Stimulated activated CD8-positive, alpha-beta memory T cell treated with anti-CD3 and anti-CD28 coated beads, Interleukin-2, amount 100 ng/mL, for 48 hours (primary cell): ENCODE results near the gene MTF1.

ENCODE experiments used
- DNase-seq, 2 donors: peaks; one replicate each; pipeline ENCODE4 v3.0.0-alpha.2; 2020; ENCODE audit warnings: low read depth in 2 of 2

The MTF1 gene

DNA sequence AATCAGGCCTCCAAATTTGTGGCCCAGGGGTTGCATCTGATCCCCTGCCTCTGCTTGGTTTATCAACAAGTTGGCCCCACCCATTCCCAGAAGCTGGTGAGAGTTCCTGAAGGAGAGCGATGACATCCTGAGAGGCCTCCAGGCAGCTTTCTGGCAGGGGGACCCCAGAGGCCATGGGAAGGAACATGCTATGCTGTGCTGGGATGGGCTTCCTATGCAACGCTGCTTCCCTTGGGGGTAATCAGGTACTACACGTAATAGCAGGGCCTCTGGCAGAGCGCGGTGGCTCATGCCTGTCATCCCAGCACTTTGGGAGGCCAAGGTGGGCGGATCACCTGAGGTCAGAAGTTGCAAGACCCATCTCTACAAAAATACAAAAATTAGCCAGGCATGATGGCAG, 8.4 kb upstream of the MTF1 start:
- DNase-seq = no peak

DNA sequence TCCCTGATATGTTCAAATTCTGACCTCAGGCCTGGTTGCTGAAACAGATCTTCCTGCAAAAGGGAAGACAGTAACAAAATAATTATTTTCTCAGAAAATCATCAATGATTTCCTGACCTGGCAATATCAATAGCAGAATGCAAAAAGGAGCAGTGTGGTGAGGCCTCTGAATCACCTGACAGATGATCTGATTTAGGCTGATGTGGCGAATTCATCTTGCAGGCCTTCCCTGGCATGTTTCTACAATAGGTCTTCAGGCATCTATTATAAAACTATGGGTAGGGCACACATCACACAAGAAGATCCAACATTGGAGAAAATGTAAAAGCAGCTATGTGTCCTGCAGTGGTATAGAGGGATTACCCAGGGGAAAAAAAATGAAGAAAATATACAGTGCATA, 7.1 kb upstream of the MTF1 start:
- no peak for DNase-seq

DNA sequence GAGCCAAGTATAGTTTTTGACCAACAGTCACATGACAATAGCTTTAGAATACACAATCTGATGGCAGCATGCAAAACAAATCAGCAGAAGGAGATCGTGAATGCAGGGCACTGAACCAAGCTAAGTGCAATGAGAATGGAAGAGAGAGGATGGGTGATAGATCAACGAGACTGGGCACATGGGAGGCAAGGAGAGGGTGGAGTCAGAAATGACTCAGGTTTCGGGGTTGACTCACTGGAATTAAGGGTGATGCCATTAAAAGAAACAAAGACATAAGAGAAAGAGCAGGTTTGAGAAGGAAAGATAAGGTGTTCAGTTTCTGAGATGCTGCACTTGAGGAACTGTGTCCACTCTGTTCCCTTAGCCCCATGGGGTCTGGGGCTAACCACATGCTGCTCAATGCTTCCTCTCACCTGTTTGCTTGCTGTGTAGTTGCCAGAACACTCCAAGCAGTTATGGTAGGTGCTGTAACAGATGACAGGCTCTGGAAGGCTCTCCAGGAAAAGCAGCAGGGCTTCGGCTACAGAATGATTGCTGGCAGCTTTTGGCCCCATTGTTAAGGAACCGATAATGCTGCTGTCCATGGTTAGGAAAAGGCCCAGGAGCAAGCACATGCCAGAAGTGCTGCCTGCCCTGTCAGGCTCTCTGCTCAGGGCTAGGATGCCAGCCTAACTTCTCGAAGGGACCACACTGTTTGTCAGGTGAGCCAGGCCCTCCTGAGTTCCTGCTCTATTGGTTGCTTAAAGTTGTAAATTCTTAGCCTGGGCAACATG, 6.1 kb upstream of the MTF1 start:
- peak in 1 of 2 donors; percentile 31 for DNase-seq

DNA sequence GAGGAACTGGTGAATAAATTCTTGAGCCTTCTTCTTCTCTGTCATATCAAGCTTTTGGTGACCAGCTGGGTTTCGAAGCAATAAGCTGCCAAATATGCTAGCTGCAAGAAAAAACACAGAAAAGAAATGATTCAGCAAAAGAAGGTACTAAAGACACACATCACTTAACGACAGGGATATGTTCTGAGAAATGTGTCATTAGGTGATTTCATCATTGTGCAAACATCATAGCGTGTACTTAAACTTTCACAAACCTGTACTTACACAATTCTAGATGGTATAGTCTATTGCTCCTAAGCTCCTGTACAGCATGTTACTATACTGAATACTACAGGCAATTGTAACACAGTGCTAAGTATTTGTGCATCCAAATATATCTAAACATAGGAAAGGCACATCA, 2.9 kb upstream of the MTF1 start:
- no peak for DNase-seq

DNA sequence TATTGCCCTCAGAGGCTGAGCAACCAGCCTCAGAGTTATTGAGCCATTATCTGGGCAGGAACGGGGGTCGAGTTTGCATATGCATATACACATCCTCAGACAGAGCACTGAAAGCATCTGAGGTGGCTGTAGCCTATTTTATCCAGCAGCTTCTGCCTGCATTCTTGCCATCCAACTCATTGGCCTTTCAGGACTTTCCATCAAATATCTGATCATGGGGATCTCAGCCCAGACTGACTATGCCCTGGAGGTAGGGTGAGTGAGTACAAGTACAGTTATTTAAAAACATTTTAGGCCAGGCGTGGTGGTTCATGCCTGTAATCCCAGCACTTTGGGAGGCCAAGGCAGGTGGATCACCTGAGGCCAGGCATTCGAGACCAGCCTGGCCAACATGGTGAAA, 1.8 kb upstream of the MTF1 start:
- DNase-seq = no peak

DNA sequence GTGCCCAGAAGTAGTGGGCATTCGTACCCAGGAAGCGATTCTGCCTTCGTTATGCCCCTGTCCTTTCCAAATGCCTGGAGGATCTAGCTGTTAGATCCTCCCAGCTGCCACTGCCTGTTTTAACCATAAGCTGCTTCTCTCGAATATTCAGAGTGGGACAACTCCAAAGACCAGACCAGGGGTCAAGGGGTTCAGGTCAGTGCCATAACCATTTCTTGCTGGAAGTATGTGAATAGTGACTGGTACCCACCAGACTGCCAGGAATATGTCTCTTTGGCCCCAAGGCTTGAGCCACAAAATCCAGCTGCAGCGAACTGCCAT, 914 bp upstream of the MTF1 start:
- no peak for DNase-seq

DNA sequence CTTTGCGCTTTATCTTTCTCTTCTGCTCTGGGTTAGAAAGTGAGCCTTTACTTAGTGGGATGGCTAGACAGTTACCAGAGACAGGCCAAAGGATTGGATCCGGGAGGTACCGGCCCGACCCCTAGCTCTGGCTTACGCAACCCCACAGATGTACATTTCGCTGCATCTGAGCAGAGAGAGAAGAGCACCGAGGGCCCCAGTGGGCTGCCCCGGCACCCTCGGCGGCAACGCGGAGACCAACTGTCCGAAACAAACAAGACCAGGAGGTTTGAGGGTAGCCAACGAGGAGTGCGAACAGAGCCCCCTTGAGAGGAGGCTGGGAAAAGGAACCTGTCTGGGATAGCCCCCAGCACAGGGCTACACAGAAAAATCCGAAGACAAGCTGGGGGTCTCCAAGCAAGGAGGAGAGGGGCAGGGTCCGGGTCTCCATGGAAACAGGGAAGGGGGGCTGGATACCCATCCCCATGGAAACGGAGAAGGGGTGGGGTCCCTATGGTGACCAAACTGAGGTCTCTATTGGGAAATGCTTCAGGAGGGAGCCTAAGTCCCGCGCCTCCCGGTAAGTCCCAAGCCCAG, 373 bp downstream of the MTF1 start:
- no peak for DNase-seq

DNA sequence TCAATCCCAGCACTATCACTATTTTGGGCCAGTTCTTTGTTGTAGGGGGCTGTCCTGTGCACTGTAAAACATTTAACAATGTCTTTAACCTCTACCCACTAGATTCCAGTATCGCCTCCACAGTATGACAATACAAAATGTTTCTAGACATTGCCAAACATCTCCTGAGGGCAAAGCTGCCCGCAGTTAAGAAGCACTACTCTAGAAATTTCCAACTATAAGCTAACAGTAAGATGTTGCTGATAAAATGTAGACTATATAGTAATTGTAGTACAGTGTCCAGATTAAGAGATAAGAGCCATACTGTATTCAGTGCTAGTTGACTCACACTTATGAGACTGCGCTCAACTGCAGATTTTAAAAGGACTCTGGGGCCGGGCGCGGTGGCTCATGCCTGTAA, 5.0 kb downstream of the MTF1 start:
- DNase-seq = no peak

DNA sequence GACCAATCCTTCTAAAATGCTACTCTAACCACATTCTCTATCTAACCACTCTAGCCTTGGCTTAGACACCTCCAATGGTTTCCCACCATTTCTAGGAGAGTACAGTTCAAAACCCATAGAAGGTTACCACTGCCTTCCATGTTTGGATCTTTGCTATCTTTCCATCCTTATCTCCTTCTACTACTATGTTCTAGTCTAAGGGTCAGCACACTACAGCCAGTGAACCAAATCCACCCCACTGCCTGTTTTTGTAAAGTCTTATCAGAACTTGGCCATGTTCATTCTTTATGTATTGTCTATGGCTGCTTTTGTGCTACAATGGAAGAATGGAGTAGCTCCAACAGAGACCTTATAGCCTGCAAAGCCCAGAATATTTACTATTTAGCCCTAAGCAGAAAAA, 6.2 kb downstream of the MTF1 start:
- DNase-seq = no peak

DNA sequence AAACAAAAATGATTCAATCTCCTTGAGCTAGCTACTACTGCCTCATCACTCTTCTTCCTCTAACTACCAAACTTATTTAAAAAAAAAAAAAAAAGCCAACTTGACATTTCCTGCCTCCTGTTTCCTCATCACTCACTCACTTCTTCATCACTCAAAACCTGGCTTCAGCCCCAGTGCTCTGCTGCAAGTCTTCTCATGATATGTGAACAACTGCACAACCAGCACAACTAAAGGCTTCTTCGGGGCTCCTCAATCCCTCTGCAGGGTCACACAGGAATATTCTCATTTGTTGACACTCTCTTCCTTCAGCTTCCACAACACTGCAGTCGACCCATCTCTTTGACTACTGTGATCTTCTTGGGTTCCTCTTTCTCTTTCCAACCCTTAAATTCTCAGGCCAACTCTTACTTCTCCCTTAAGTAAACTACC, 7.6 kb downstream of the MTF1 start:
- no peak for DNase-seq

DNA sequence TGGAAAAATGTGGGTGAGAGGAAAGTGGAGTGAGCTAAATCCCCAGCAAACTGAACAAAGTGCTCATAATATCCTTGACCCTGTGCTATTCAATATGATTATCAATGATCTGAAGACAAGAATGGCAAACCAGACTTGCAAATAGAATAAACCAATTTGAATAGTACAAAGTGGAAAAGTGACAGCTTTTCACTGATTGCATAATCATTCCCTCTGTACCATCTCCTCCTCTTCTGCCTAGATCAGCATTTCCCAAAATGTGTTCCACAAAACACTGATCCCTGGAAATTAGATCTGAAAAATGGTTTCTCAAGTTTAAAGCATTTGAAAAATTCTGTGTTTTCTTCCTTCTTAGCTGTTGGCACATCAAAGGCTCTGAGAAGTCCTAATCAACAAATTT, 8.1 kb downstream of the MTF1 start:
- no peak for DNase-seq

DNA sequence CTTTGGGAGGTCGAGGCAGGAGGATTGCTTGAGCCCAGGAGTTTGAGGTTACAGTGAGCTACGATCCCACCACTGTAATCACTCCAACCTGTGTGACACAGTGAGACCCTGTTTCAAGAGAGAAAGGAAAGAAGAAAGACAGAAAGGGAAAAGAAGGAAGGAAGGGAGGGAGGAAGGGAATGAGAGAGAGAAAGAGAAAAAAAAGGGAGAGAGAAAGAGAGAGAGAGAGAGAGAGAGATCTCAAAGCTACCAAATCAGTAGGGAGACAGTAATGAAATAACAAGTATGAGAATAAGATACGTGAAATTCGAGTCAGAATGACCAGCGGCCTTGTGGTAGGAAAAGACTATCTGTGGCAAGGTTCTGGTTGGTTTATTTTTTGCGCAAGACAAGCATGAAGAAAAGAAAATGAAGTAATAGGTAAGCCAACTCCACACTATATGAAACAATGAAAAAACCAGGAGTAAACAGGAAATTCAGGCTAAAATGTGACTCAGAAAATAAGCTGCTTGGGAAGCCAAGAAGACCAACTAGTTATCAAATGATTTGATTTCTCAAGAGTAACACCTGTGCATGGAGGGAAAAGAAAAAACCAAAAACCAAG, 8.9 kb downstream of the MTF1 start:
- DNase-seq = no peak

DNA sequence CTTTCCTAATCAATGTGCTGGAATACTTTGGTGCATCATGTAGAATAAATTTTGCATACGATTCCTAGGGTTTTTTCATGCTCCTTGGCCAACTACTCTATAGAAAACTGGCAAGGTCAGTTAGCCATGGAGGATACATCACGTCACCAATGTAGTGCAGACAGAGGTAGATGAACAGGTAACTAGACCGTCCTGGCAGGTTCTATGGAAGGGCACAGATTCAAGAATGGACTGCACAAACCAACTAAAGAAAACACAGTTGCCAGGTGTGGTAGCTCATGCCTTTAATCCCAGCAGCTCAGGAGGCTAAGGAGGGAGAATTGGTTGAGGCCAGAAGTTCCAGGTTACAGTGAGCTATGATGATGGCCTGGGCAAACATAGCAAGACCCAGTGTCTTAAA, 9.9 kb downstream of the MTF1 start:
- DNase-seq = no peak

DNA sequence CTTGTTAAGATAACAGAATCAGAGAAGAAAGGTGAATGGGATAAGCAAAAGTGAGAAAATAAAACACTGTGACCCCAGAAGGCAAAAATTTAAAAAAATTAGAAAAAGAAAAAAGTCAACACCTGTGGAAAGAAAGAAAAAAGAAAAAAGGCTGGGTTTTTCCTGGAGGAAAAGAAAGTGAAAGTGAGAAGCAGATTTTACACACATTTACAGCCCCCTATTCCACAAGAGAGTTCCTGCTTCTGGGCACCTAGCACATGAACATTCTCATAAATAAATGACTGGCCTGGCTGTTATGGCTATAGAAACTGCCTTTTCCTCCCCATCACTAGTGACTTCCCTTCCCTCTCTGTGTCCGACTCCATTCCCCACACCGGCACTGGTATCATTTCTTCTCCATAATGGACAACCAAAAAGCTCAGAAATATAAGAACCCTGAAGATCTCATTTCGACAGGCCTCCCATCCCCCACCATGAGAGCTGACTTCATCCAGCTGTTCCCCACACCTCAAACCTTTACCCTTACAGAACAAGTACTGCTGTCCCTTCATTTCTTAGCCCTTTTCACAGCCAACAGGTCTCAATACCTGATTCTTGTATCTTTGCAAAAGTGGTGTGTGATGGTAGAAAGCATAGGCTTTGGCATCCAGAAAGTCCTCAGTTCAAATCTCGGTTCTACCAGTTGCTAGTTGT, 12.6 kb downstream of the MTF1 start:
- DNase-seq = no peak

DNA sequence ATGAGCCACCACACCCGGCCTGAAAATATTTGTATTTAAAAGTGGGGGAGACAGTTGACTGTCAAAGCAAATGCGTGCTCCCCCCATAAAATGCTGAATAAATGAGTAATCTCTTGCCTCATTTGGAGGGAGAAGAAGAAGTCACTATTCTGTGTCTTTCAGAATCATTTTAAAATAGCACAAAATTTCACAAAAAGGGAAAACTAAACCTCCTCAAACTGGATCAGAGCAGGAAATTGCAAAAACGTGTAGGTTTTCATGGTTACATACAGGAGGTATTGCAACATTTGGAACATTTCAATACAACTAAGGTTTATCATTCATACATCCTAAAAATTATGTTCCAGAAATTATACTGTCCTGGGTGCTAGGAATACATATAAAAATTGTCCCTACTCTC, 13.6 kb downstream of the MTF1 start:
- no peak for DNase-seq

DNA sequence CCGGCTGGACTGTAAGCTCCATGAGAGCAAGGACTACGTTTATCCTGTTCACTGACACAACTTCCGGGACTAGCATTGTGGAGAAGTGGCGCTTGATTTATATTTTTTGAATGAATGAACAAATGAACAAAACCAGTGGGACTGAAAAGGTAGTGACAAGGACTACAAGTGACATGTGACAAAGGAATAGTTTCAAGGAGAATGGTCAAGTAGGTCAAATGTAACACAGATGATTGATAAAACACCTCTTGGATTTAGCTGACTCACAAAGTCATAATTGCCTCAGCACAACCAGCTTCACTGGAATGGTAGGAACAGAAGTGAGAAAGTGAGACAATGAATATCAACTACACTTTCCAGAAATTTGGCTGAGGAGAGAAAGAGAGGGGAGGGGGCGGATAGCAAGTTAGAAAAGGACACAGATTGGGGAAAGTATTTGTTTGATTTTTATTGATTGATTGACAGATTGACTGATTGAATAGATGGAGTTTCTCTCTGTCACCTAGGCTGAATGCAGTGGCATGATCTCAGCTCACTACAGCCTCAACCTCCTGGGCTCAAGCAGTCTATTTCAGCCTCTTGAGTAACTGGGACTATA, 14.2 kb downstream of the MTF1 start:
- no peak for DNase-seq

DNA sequence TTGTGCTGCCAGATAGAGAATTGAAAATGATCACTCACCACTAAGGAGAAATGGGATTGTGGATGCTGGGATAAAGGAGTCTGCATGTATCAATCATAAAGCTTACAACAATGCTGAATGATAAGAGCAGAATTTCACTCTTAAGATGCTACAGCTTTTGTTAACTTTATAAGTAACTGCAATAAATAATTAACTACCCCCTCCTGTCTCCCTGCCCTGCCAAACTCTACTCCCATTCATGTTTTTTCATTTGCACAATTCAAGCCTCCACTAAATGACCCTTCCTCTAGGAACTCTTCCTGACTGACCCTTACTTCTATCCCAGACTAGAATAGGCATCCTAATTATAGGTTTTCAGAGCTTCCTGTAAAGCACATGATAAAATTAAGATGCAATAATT, 14.9 kb downstream of the MTF1 start:
- DNase-seq = no peak

DNA sequence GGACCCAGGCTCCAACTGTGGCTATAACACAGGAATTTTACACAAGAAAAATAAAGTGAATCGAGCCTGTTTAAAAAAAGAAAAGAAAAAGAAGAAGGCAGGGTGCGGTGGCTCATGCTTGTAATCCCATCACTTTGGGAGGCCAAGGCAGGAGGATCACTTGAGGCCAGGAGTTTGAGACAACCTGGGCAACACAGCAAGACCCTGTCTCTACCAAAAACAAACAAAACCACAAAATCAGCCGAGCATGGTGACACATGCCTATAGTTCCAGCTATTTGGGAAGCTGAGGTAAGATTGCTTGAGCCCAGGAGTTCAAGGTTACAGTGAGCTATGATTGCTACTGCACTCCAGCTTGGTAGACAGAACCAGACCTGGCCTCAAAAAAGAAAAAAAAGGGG, 17.7 kb downstream of the MTF1 start:
- no peak for DNase-seq

DNA sequence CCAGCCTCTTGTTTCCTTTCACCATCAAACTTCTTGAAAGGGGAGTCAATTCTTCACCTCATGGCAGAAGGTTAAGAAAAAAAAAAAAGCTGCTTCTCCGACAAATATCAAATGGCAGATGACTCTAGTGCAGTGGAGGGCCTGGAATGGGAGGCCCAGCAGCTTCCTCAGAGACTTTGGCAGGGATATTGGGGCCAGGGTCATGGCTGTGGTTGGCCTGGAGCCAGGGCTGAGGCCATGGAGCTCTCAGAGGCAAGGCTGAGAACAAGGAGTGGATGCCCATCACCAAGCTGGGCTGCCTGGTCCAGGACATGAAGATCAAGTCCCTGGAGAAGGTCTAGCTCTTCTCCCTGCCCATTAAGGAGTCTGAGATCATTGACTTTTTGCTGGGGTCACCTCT, 18.7 kb downstream of the MTF1 start:
- DNase-seq = no peak

DNA sequence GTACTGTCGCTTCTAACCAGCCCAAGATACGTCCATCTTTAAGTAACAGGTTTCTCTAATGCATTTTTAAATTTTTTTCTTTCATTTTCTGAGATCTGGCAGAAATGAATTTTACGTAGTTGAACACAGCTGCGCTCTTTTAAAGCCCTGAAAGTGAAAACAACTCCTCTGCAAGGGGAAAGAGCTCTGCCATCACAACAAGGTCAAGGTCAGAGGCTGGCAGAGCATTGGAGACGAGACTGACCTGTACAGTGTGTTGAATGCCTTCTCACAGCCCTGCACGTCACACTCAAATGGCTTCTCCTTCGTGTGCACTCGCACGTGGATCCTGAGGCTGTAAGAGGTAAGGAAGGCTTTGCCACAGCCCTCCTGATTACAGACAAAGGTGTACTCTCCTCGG, 19.7 kb downstream of the MTF1 start:
- DNase-seq = no peak

DNA sequence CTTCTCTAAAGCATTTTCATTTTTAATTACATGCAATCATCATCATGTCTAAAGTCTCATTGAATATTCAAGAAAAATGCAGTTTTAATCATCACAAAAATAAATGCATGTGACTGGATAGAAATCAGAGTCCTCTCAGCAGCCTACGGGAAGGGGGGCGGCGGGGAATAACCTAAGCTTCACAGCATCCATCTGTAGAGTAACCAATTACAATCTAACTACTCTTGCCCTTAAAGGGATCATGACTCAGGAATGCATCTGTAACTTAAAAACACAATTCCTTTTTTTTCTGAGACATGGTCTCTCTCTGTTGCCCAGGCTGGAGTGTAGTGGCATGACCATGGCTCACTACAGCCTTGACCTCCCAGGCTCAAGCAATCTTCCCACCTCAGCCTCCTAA, 22.6 kb downstream of the MTF1 start:
- no peak for DNase-seq

DNA sequence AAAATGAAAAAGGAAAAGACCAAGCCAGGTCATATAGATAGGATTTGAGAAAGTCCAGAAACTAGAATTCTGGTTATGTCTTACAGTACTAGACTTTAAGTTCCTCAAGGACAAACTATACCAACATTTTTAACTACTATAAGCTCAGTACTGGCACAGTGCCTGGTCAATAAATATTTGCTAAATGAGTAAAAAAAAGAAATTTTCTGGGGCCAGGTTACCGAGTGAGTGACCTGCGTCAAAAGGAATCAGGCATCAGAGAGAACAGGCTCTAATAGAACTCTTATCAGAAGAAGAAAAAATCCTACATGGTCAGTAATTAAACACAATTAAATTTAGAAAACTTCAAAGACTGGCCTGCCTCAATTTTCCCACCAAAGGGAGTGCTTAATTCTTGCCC, 27.6 kb downstream of the MTF1 start:
- DNase-seq = no peak

DNA sequence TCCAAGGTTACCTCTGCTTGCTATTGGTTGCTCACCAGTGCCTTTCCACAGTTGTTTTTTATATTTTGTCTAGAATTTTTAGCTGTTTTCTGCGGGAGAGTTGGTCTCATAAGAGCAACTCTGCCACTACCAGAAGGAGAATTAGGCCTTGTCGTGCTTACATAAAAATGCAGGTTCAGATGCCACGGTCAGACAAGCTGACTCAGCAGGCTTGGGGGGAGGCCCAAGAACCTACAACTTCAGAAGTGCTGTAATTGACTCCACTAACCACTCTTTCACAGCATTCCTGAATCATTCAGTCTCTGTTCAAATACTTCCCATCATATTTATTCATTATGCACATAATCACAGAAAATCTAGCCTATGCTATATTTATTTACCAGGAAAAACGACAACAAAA, 28.3 kb downstream of the MTF1 start:
- no peak for DNase-seq
